Measurements from ENCODE around the gene GAPVD1.

DNA sequence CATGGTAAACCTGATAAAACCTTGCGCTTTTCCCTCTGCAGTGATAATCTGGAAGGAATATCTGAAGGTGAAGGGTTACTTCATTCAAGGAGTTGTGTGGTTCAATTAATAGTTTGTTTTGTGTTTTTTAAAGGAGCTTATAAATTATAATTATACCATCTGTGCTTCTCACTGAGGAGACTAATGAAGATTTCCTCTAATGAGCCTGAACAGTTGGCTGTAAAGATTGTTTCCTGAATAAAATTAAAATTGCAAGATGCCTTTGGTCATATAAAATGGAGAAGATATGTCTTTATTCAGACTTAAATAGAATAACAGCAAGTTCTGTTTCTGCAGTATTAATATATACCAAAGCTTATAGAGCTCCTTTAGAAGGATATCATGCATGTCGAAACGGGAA lies 59.9 kb downstream of the GAPVD1 start:
- TF ChIP-seq POLR2A (IDR thresholded peaks at IDR 0.05; ENCODE audit: low read depth, low read length) = no peak
- TF ChIP-seq POLR2AphosphoS5 (IDR thresholded peaks at IDR 0.05; ENCODE audit: low read depth, low read length) = no peak
- TF ChIP-seq TAF1 (IDR thresholded peaks at IDR 0.05; ENCODE audit: low read depth, low read length) = no peak

Measured in GM12891 (cell line).